Epithelial cell of esophagus (primary cell): ENCODE data around the gene ZCCHC14.

ENCODE experiments used
- DNase-seq: peaks from one replicate; pipeline ENCODE4 v3.0.0; 2010; ENCODE audit warnings: low read depth
- H3K4me3 ChIP-seq: 2 replicates; pipeline ENCODE4 v1.5.1; 2011; ENCODE audit warnings: mild to moderate bottlenecking, low read length, control low read depth
- TF ChIP-seq, protein P1 (sequence below): IDR thresholded peaks from 2 replicates; pipeline ENCODE4 v1.5.1; 2011; ENCODE audit warnings: low read depth, mild to moderate bottlenecking, low read length, control low read depth, inconsistent platforms; ENCODE audit not compliant: insufficient read depth; ENCODE audit errors: missing control alignments

Gene ZCCHC14

DNA sequence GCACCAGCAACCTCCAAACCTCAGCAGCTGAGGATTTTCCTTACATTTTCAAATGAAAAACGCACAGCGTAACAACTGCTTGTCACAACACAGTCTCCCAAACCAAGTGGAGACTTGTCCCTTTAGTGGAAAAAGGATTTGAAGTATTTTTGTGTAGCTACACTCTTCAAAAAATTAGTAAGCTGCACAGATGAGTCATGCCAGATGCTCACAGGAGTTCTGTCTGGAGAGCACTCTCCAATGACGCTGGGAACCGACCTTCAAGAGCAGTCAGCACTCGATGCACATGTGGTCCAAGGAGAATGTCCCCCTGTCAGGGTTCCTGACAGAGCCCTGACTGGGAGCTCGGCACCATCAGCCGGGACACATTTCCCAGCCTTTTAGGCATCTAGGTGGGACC lies 60.9 kb downstream of the ZCCHC14 start:
- peak; percentile 84 for DNase-seq
- no peak overlapping the region for H3K4me3 ChIP-seq
- TF ChIP-seq, protein P1, sequence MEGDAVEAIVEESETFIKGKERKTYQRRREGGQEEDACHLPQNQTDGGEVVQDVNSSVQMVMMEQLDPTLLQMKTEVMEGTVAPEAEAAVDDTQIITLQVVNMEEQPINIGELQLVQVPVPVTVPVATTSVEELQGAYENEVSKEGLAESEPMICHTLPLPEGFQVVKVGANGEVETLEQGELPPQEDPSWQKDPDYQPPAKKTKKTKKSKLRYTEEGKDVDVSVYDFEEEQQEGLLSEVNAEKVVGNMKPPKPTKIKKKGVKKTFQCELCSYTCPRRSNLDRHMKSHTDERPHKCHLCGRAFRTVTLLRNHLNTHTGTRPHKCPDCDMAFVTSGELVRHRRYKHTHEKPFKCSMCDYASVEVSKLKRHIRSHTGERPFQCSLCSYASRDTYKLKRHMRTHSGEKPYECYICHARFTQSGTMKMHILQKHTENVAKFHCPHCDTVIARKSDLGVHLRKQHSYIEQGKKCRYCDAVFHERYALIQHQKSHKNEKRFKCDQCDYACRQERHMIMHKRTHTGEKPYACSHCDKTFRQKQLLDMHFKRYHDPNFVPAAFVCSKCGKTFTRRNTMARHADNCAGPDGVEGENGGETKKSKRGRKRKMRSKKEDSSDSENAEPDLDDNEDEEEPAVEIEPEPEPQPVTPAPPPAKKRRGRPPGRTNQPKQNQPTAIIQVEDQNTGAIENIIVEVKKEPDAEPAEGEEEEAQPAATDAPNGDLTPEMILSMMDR: no peak

DNA sequence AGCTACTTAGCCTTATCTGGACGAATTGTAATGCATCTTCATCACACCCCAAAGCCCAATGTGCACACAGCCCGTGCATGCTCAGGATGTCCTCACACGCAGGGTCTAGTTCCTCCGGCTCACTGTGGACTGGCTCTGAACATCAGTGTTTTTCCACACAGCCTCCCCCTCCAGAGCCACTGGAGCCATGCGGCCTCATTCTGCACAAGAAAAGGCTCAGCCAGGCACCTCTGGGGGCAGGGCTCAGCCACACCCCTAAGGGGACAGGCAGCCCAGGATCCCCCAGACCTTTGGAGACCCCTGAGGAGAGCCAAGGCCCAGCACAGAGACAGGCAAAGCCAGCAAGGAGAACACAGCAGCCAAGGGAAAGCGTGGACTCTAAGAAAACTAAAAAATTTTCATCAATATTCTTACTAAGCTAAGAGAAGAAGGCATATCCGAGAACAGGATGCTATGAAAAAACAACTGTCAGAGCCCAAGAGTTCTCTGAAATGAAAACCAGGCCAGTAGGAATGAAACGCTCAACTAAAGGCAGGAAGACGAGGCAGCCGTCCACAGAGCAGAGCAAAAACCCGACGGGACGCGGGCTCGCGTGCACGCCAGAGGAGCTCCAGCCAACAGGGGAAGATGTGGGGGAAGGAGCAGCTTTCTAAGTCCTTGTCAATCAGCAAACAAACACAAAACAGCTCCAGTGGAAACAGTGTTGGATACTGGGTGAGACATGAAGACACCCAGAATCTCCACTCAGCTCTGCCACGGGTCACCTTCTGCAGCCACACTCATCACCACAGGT lies 66.2 kb downstream of the ZCCHC14 start:
- DNase-seq: no peak
- TF ChIP-seq, protein P1: no peak
- H3K4me3 ChIP-seq: no peak overlapping the region

DNA sequence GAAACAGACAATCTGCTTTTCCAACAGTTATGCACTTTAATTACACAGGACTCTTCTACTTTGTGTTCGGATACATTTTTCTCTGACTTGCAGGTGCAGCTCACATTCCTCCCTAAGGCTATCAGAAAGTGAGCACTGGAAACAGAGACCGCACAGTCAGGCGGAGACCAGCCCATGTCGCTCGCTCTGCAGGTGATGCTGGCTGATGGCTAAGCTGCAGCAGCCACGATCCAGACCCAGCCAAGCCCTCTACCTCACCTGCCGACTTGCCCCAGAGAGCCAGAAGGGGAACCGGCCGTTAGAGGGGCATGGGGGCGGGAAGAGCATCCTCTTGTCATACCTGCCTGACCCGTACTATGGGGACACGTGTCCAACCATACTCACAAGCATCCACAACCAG lies 66.9 kb downstream of the ZCCHC14 start:
- TF ChIP-seq, protein P1: no peak
- no peak overlapping the region for H3K4me3 ChIP-seq

DNA sequence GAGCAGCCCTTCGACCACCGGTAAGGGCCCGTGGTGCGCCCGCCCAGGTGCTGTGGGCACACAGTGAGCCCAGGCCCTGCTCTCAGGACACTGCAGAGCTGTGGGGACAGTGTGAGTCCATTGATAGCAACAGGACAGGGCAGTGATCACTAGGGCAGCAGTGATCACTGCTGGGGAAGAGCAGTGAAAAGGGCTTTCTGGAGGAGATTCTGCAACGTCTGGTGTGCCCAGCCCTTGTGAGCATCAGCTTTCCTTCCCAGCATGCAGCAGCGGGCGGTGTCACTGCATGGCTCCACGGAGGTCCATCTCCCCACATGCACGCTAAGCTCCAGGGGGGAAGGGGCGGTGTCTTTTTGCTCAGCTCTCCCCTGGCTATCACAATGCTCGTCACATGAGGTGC lies 68.6 kb downstream of the ZCCHC14 start:
- DNase-seq: no peak

More for the DNA sequence above, 66.9 kb downstream of the ZCCHC14 start:
- DNase-seq: no peak

DNA sequence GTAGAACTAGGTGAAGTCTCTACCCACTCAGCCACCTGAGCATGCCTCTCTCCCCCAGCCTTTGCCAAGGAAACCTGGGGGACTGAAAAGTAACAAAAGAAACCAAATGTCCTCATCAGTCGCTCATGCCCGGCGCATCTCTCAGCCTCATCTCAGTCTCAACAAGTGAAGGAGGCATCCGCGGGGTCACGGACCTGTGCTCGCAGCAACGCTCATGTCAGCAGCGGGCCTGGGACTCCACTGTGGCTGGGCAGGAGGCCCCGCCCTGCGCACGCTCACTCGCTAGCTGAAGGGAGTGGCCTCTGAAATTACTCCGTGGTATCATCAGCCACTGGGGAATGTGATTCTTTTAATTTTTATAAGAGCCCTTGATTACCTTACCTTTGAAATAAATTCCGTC lies 69.4 kb downstream of the ZCCHC14 start:
- DNase-seq: no peak
- H3K4me3 ChIP-seq: no peak overlapping the region
- TF ChIP-seq, protein P1: no peak

More for the DNA sequence above, 68.6 kb downstream of the ZCCHC14 start:
- TF ChIP-seq, protein P1: no peak
- H3K4me3 ChIP-seq: no peak overlapping the region

DNA sequence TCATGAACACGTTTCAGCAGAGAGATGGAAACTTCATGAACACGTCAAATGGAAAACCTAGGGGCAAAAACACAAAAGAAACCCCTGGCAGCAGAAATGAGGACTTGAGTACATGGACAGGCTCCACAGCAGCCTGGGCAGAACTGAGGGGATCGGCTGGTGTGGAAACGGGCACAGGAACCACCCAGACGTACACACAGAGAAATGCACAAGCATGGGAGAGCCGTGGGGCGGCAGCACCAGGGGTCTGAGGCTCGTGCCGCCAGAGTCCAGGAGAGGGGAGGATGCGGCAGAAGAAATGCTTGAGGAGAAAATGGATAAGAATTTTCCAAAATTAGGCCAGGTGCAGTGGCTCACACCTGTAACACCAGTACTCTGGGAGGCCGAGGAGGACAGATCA lies 70.7 kb downstream of the ZCCHC14 start:
- no peak overlapping the region for H3K4me3 ChIP-seq
- TF ChIP-seq, protein P1: no peak
- DNase-seq: no peak
